ENCODE results near the gene CYP24A1.

Gene CYP24A1

GRCh38 chr20:54201268-54201846, 27.6 kb upstream of the CYP24A1 start:
- DNase-seq, result no peak

GRCh38 chr20:54200487-54201267, 26.9 kb upstream of the CYP24A1 start:
- no peak for DNase-seq

GRCh38 chr20:54199721-54200176, 26.0 kb upstream of the CYP24A1 start:
- peak; percentile 82 for DNase-seq

- no peak for DNase-seq
These were observed 25.5 kb upstream of the CYP24A1 start for GRCh38 chr20:54199283-54199682.

GRCh38 chr20:54197621-54198604, 24.1 kb upstream of the CYP24A1 start:
- DNase-seq, result peak; percentile 39

- peak; percentile 21 for DNase-seq
These were observed 22.0 kb upstream of the CYP24A1 start for GRCh38 chr20:54195483-54196472.

- no peak for DNase-seq
These were observed 21.1 kb upstream of the CYP24A1 start for GRCh38 chr20:54194724-54195438.

- DNase-seq, result no peak
These were observed 20.0 kb upstream of the CYP24A1 start for GRCh38 chr20:54193817-54194216.

- no peak for DNase-seq
These were observed 16.4 kb upstream of the CYP24A1 start for GRCh38 chr20:54190217-54190616.

- DNase-seq, result no peak
These were observed 15.8 kb upstream of the CYP24A1 start for GRCh38 chr20:54189630-54190029.

- no peak for DNase-seq
These were observed 14.5 kb upstream of the CYP24A1 start for GRCh38 chr20:54188132-54188849.

GRCh38 chr20:54184904-54185626, 11.3 kb upstream of the CYP24A1 start:
- DNase-seq, result no peak

GRCh38 chr20:54184071-54184470, 10.3 kb upstream of the CYP24A1 start:
- no peak for DNase-seq

GRCh38 chr20:54180931-54181330, 7.1 kb upstream of the CYP24A1 start:
- DNase-seq, result no peak

- DNase-seq, result no peak
These were observed 6.2 kb upstream of the CYP24A1 start for GRCh38 chr20:54179946-54180345.

- DNase-seq, result no peak
These were observed 4.5 kb upstream of the CYP24A1 start for GRCh38 chr20:54178256-54178655.

- DNase-seq, result no peak
These were observed 3.6 kb upstream of the CYP24A1 start for GRCh38 chr20:54177378-54177777.

- DNase-seq, result no peak
These were observed 2.8 kb upstream of the CYP24A1 start for GRCh38 chr20:54176610-54177009.

- no peak for DNase-seq
These were observed 830 bp upstream of the CYP24A1 start for GRCh38 chr20:54174457-54175175.
